Keratinocyte (primary cell): ENCODE measurements around the gene OSCAR.

Experiments used
- EZH2 ChIP-seq: IDR thresholded peaks from one replicate; pipeline ENCODE4 v1.6.1; 2012; ENCODE audit warnings: inconsistent platforms, mild to moderate bottlenecking, low read length, moderate library complexity
- TF ChIP-seq, protein P1 (sequence below), 3 experiments: IDR thresholded peaks in 1 of 3; conservative IDR thresholded peaks in 1 of 3; optimal IDR thresholded peaks in 1 of 3; 2 replicates in 2 of 3; 3 replicates in 1 of 3; pipeline versions ENCODE3 to v1.5.1; 2011; ENCODE audit warnings: low read length in 3 of 3, mild to moderate bottlenecking in 3 of 3, moderate library complexity in 2 of 3, control low read depth in 1 of 3, inconsistent platforms in 1 of 3; ENCODE audit not compliant: insufficient read depth in 2 of 3; ENCODE audit errors: extremely low read depth in 1 of 3

DNA sequence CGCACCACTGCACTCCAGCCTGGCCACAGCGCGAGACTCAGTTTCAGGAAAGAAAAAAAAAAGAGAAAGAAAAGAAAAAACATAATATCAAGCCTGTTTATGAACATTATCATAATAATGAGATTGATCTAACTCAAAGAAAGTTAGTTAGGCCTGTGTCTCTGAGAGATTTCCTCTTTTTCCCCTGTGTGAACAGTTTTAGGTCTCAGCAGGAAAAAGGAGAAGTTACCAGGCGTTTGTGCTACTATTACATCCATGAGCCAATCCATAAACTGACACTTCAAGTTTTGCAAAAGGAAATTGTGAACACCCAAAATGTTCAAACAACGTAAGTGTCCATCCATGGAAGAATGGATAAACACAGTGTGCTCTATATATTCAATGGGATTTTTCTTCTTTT is 23.3 kb downstream of the OSCAR start:
- TF ChIP-seq, protein P1, sequence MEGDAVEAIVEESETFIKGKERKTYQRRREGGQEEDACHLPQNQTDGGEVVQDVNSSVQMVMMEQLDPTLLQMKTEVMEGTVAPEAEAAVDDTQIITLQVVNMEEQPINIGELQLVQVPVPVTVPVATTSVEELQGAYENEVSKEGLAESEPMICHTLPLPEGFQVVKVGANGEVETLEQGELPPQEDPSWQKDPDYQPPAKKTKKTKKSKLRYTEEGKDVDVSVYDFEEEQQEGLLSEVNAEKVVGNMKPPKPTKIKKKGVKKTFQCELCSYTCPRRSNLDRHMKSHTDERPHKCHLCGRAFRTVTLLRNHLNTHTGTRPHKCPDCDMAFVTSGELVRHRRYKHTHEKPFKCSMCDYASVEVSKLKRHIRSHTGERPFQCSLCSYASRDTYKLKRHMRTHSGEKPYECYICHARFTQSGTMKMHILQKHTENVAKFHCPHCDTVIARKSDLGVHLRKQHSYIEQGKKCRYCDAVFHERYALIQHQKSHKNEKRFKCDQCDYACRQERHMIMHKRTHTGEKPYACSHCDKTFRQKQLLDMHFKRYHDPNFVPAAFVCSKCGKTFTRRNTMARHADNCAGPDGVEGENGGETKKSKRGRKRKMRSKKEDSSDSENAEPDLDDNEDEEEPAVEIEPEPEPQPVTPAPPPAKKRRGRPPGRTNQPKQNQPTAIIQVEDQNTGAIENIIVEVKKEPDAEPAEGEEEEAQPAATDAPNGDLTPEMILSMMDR (optimal IDR thresholded peaks at IDR 0.05 in 1 of 3, IDR thresholded peaks at IDR 0.05 in 1 of 3, conservative IDR thresholded peaks at IDR 0.05 in 1 of 3; ENCODE audit: extremely low read depth in 1 of 3, insufficient read depth in 2 of 3, low read length in 3 of 3) = no peak
- no peak for TF ChIP-seq EZH2
